GM10266 (cell line): ENCODE results near the gene LGMN.

Experiments used
- DNase-seq: peaks from one replicate; pipeline ENCODE4 v3.0.0; 2012; ENCODE audit errors: extremely low spot score
- CTCF ChIP-seq: IDR thresholded peaks from 2 replicates; pipeline ENCODE4 v1.5.1; 2012; ENCODE audit warnings: mild to moderate bottlenecking, low read depth; ENCODE audit not compliant: control insufficient read depth, insufficient read depth; ENCODE audit errors: missing control alignments

LGMN gene

GRCh38 chr14:92748259-92749016 is at the start of gene LGMN:
LGMN (minus strand) TSS chr14:92748627; CDS start chr14:92732786, 15,841 bp downstream.
- DNase-seq = peak; percentile 88
- no peak for TF ChIP-seq CTCF

GRCh38 chr14:92794961-92795360 is 46.5 kb upstream of the LGMN start:
- DNase-seq = no peak
- no peak for TF ChIP-seq CTCF

GRCh38 chr14:92794547-92794941 is 46.1 kb upstream of the LGMN start:
- no peak for DNase-seq
- no peak for TF ChIP-seq CTCF

- DNase-seq = peak; percentile 92
- TF ChIP-seq CTCF = no peak
These were observed 45.5 kb upstream of the LGMN start, which contains the start of gene GOLGA5 for GRCh38 chr14:92793709-92794546. GOLGA5 (plus strand) TSS chr14:92794305; CDS start chr14:92797438, 3,133 bp downstream.

- no peak for TF ChIP-seq CTCF
- DNase-seq = no peak
These were observed 44.5 kb upstream of the LGMN start for GRCh38 chr14:92792885-92793284.

- DNase-seq = no peak
- TF ChIP-seq CTCF = no peak
These were observed 41.1 kb upstream of the LGMN start for GRCh38 chr14:92789457-92790089.
